Activated B cell treated with CpG ODN at 0.5 μM for 24 hours (primary cell): ENCODE data around the gene COLEC12. TPM values are rescaled to one million over a fixed set of nuclear protein-coding genes. Genes with fewer than 3 reads are reported as not detected.

Experiments used
- ATAC-seq: fragments of 200-7000 bp; cut with Tn5 transposase; one replicate; pipeline ENCODE4 v1.10.0; 2021; ENCODE audit warnings: low read depth, mild to moderate bottlenecking, moderate library complexity
- CTCF ChIA-PET: fragments of 350-600 bp; sonication (Branson Sonifier 250); formaldehyde crosslinking; loops from one replicate; lab custom pipeline; 2021; ENCODE audit warnings: antibody characterized with exemption; lab: Charles Lee
- POLR2A ChIA-PET: fragments of 350-600 bp; sonication (Branson Sonifier 250); formaldehyde crosslinking; loops from one replicate; lab custom pipeline; 2021; ENCODE audit warnings: antibody characterized with exemption; lab: Charles Lee
- DNase-seq: peaks from one replicate; pipeline ENCODE4 v3.0.0; 2022
- H3K27ac Mint-ChIP-seq: one replicate; pipeline ENCODE4 v1.8.0; 2020; ENCODE audit warnings: mixed read lengths
- H3K27me3 Mint-ChIP-seq: one replicate; pipeline ENCODE4 v1.8.0; 2021; ENCODE audit warnings: mixed read lengths
- H3K36me3 Mint-ChIP-seq: one replicate; pipeline ENCODE4 v1.8.0; 2021; ENCODE audit warnings: low read depth, mixed read lengths
- H3K4me1 Mint-ChIP-seq: one replicate; pipeline ENCODE4 v1.8.0; 2021; ENCODE audit warnings: mixed read lengths
- H3K4me3 Mint-ChIP-seq: one replicate; pipeline ENCODE4 v1.8.0; 2020; ENCODE audit warnings: mild to moderate bottlenecking, mixed read lengths
- H3K9me3 Mint-ChIP-seq: one replicate; pipeline ENCODE4 v1.8.0; 2020; ENCODE audit warnings: mixed read lengths
- intact Hi-C: fragments of 100-400 bp; cut with micrococcal nuclease; formaldehyde crosslinking; loops from one replicate; pipeline ENCODE4 v1.15.1; 2024
- total RNA-seq: library from RNA; stranded (reverse); gene quantifications from 2 replicates; pipeline ENCODE4 v1.2.3, GENCODE V29; 2022
- TF ChIP-seq, protein P1 (sequence below): fragments of 200-600 bp; IDR thresholded peaks from one replicate; pipeline ENCODE4 v1.8.0; 2022; ENCODE audit warnings: antibody characterized with exemption, mild to moderate bottlenecking

COLEC12 gene
- total RNA-seq, 1 donor from 2014 or later = not detected

GRCh38 chr18:513826-514530 lies 13.5 kb upstream of the COLEC12 start:
- ChIA-PET CTCF (no interaction called here), POLR2A (no interaction called here)
- intact Hi-C loops = no loop called here
- Mint-ChIP-seq H3K27ac (no peak overlapping the region), H3K4me1 (no peaks in the 10 kb centered on the region), H3K36me3 (no peaks in the 10 kb centered on the region), H3K27me3 (no peaks in the 10 kb centered on the region), H3K4me3 (no peak overlapping the region), H3K9me3 (peaks cover 4% of the 10 kb centered on the region)
- ATAC-seq (no peak), DNase-seq (no peak)
- TF ChIP-seq, protein P1, sequence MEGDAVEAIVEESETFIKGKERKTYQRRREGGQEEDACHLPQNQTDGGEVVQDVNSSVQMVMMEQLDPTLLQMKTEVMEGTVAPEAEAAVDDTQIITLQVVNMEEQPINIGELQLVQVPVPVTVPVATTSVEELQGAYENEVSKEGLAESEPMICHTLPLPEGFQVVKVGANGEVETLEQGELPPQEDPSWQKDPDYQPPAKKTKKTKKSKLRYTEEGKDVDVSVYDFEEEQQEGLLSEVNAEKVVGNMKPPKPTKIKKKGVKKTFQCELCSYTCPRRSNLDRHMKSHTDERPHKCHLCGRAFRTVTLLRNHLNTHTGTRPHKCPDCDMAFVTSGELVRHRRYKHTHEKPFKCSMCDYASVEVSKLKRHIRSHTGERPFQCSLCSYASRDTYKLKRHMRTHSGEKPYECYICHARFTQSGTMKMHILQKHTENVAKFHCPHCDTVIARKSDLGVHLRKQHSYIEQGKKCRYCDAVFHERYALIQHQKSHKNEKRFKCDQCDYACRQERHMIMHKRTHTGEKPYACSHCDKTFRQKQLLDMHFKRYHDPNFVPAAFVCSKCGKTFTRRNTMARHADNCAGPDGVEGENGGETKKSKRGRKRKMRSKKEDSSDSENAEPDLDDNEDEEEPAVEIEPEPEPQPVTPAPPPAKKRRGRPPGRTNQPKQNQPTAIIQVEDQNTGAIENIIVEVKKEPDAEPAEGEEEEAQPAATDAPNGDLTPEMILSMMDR = no peak

DNA sequence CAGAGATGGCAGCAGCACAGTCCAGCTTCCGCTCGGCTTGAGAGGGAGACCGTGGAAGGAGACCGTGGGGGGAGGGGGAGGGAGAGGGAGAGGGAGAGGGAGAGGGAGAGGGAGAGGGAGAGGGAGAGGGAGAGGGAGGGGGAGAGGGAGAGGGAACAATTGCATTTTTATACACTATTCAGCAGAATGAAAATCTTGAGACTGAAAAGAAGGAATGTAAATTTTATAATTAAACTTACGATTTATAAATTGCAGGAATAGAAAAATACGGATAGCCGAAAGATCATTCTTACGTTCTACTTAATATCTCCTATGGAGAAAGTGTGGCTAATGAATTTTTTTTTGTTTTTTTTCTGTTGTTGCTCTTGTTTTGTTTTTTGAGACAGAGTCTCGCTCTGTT lies 12.5 kb upstream of the COLEC12 start:
- ChIA-PET CTCF (no interaction called here), POLR2A (no interaction called here)
- no peak overlapping the region for H3K4me3 Mint-ChIP-seq
- H3K36me3 Mint-ChIP-seq = no peaks in the 10 kb centered on the region
- H3K27ac Mint-ChIP-seq = no peak overlapping the region
- intact Hi-C loops = no loop called here
- ATAC-seq (no peak), DNase-seq (no peak)
- TF ChIP-seq, protein P1 = no peak
- H3K9me3 Mint-ChIP-seq = peaks cover 4% of the 10 kb centered on the region
- no peaks in the 10 kb centered on the region for H3K4me1 Mint-ChIP-seq
- H3K27me3 Mint-ChIP-seq = no peaks in the 10 kb centered on the region

- H3K36me3 Mint-ChIP-seq = no peaks in the 10 kb centered on the region
- TF ChIP-seq, protein P1 = no peak
- ChIA-PET POLR2A (no interaction called here), CTCF (no interaction called here)
- no peaks in the 10 kb centered on the region for H3K27me3 Mint-ChIP-seq
- no peaks in the 10 kb centered on the region for H3K9me3 Mint-ChIP-seq
- H3K27ac Mint-ChIP-seq = no peak overlapping the region
- H3K4me3 Mint-ChIP-seq = no peak overlapping the region
- DNase-seq = no peak
- intact Hi-C loops = no loop called here
- ATAC-seq = no peak
- no peaks in the 10 kb centered on the region for H3K4me1 Mint-ChIP-seq
Observed at GRCh38 chr18:508835-509234, 8.3 kb upstream of the COLEC12 start.

DNA sequence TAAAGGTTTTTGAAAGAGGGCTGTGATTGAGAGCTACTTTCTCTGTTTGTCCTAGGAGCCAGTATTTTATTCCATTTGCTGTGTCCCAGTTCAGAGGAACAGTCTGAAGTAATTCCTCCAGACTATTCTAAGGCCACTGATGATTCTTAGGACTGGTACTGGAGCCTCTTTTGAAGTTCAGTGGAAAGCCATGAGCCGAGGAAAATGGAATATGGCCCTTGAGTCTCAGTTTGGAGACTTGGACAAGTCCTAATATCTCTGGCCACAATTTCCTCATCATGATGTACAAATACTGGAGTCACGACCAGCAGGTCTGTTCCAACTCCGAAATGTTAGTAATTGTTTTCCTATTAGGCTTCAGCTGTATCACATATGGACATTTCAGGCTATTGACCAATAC lies 7.1 kb upstream of the COLEC12 start:
- H3K36me3 Mint-ChIP-seq = no peaks in the 10 kb centered on the region
- no peak for DNase-seq
- CTCF ChIA-PET = no interaction called here
- no peaks in the 10 kb centered on the region for H3K4me1 Mint-ChIP-seq
- intact Hi-C loops = no loop called here
- no peak overlapping the region for H3K27ac Mint-ChIP-seq
- POLR2A ChIA-PET = no interaction called here
- TF ChIP-seq, protein P1 = no peak
- ATAC-seq = no peak
- no peaks in the 10 kb centered on the region for H3K9me3 Mint-ChIP-seq
- no peak overlapping the region for H3K4me3 Mint-ChIP-seq
- H3K27me3 Mint-ChIP-seq = no peaks in the 10 kb centered on the region

- Mint-ChIP-seq H3K9me3 (no peaks in the 10 kb centered on the region), H3K4me3 (no peak overlapping the region), H3K36me3 (no peaks in the 10 kb centered on the region), H3K27ac (no peak overlapping the region), H3K4me1 (no peaks in the 10 kb centered on the region), H3K27me3 (no peaks in the 10 kb centered on the region)
- TF ChIP-seq, protein P1 = no peak
- DNase-seq (no peak), ATAC-seq (no peak)
- intact Hi-C loops = no loop called here
- CTCF ChIA-PET = no interaction called here
- POLR2A ChIA-PET = no interaction called here
Observed at GRCh38 chr18:506801-507200, 6.3 kb upstream of the COLEC12 start.
